CD1c-positive myeloid dendritic cell (primary cell): Measurements from ENCODE around the gene PTPN2.
A peak's percentile ranks its signal among the peaks of the same experiment; 100 is the strongest.
"Not testable (repeated sequence)": the region's sequence is repeated elsewhere in the genome, so short reads cannot be mapped to it uniquely, and the experiment has no call there.

Source experiments
- DNase-seq: peaks from one replicate; pipeline ENCODE4 v3.0.0-alpha.2; 2016; ENCODE audit errors: extremely low spot score

PTPN2 gene

DNA sequence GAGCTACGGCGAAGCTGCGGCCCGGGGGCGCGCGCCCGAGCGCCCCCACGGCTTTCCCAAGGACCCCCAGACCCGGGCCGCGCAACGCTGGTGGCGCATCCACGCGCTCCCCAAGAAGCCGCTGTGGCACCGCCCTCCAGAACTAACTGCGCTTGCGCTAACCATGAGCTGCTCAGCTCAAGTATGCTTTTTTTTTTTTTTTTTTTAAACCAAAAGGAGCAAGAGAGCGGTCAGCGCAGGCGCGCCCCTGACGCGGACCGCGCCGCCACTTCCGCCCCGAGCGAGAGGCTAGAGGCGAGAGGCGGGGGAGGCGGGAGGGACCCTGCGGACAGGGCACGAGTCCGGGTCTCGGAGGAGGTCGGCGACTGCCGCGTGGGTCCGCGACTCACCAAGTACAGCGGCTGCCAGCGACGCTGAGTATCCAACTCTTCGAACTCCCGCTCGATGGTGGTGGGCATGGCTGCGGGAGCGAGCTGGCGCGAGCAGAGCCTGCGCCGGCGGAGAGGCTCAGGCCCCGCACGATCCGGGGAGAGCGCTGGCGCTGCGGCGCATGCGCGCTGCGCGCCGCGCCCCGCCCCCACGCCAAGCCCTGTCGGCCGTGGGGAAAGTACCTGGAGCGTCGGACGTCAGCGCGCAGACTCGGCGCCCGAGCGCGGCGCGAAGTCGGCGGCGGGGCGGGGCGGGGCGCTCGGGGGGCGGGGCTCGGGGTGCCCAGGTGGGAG lies at the start of gene PTPN2:
Gene PTPN2, minus strand, starts transcription at position 554 of the 722 bp plus-strand sequence. Its CDS starts 96 bp downstream, at position 458.
- peak; percentile 97 for DNase-seq

- no peak for DNase-seq
Measured at GRCh38 chr18:12933327-12933726, 49.3 kb upstream of the PTPN2 start.

- no peak for DNase-seq
Measured at GRCh38 chr18:12930908-12931307, 46.9 kb upstream of the PTPN2 start.

GRCh38 chr18:12930376-12930775 lies 46.3 kb upstream of the PTPN2 start:
- no peak for DNase-seq

DNA sequence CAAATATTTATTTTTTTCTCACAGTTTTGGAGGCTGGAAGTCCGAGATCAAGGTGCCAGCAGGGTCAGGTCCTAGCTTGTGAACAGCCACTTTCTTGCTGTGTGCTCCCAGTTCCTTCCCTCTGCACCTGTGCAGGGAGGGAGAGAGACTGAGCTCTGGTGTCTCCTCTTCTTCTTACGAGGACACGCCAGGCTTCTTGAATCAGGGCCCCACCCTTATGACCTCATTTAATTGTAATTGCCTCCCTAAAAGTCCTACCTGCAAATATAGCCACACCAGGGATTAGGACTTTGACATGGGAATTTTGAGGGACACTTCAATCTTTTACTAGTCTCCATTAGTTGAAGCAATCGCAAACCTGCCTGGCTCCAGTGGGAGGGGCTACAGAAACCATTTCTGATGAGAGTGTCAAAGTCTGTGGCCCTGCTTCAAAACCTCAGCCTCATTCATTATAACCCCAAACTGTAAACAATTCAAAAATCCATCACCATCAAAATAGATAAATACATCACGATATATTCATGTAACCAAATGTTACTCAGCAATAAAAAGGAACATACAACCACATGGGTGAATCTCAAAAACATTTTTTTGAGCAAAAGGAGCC lies 45.5 kb upstream of the PTPN2 start:
- no peak for DNase-seq

DNA sequence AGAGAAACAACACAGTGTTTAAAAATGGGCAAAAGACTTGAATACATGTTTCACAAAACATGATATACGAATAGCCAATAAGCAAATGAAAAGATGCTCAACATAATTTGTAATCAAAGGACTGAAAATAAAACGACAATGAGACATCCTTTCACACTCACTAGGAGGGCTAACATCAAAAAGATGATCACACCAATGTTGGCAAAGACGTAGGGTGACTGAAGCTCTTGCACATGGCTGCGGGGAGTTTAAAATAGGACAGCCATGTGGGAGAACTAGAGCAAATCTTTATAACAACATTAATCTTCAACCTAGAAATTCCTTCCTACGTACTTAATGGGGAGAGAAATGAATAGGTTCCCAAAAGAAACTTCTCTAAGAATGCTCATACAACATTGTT lies 44.6 kb upstream of the PTPN2 start:
- DNase-seq: no peak

DNA sequence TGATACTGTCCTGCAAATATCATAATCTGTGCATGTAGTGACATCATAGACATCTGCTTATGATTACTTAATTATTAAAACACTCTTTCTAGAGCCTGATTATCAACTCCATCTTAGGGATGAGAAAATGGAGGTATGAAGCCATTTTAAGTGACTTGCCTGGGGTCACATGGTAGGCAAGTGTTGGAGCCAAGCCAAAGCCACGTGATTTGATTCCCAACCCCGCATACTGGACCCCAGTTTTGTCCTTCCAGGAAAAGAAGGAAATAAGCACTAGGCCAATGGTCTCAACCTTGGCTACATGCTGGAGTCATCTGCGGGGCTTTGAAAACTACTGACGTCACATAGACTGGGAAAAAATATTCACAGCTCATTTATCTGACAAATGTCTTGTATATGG lies 44.2 kb upstream of the PTPN2 start:
- DNase-seq: no peak

- no peak for DNase-seq
Measured at GRCh38 chr18:12924616-12925015, 40.6 kb upstream of the PTPN2 start.

DNA sequence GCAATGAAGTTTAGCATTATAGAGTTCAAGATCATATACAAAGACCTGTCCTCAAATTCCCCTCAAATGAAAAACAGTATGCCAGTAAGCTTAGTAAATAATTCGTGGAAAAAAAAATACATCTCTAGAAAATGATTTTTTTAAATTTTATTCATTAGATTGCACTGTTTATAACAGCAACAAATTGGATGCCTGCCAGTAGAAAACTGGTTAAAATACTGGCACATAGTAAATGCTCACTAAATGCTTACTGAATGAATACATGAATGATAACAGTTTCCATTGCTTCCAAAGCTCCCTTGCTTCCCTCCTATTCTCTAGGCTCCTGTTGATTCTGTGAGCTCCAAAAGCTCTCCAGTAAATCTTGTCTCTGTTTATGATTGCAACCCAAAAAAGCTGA lies 38.2 kb upstream of the PTPN2 start:
- DNase-seq: no peak

- DNase-seq: no peak
Measured at GRCh38 chr18:12921178-12921577, 37.1 kb upstream of the PTPN2 start.

GRCh38 chr18:12911929-12912703 lies 28.1 kb upstream of the PTPN2 start:
- DNase-seq: no peak

- DNase-seq: peak; percentile 60
Measured at GRCh38 chr18:12911025-12911928, 27.2 kb upstream of the PTPN2 start.

DNA sequence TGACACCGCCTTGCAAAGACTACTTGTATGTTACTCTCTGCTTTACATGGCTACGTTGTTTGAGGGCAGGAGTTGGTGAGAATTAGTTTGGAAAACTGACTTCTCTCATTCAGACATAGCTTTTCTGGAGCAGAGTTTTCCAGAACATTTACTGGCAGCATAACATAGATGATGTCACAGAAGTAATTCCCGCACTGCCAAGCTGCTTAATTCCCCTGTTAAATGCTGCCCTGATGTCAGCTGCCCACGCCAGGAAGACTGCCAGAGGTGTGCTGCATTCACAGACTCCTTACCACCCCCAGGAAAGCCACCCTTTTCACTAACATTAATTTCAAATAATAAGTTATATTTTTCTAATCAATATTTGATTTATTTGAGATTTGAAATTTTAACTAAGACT lies 24.7 kb upstream of the PTPN2 start:
- no peak for DNase-seq

GRCh38 chr18:12907258-12907925 lies 23.4 kb upstream of the PTPN2 start:
- no peak for DNase-seq

DNA sequence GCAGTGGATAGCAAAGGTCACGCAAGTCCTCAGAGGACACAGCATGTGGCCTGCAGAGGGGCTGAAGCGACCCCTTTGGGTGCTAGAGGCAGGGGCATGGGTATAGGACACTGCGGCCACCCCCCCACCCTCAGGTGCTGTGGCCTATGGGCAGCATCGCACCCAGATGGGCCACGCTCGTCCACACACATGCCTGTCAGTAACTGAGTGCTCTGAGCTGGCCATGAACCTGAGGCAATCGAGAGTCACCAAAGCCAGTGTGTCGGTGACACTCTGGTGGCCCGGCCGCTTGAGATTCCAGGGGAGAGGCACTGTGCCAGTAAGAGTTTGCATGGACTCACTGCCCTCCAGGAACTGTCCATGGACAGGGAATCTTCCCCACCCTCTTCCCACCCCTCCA lies 22.7 kb upstream of the PTPN2 start:
- no peak for DNase-seq

GRCh38 chr18:12906119-12906518 lies 22.1 kb upstream of the PTPN2 start:
- no peak for DNase-seq

- DNase-seq: peak; percentile 60
Measured at GRCh38 chr18:12904012-12904516, 20.0 kb upstream of the PTPN2 start.

DNA sequence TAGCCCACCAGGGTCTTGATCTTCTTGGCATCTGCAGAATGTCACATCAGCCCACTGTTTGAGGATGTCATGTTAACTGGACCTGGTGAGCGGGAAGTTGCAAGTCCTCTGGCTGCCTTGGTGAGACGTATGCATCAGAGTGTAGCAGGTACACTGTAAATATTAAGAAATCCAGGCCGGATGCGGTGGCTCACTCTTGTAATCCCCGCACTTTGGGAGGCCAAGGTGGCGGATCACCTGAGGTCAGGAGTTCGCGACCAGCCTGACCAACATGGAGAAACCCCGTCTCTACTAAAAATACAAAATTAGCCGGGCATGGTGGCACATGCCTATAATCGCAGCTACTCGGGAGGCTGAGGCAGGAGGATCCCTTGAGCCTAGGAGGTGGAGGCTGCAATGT lies 17.2 kb upstream of the PTPN2 start:
- DNase-seq: not testable (repeated sequence)

DNA sequence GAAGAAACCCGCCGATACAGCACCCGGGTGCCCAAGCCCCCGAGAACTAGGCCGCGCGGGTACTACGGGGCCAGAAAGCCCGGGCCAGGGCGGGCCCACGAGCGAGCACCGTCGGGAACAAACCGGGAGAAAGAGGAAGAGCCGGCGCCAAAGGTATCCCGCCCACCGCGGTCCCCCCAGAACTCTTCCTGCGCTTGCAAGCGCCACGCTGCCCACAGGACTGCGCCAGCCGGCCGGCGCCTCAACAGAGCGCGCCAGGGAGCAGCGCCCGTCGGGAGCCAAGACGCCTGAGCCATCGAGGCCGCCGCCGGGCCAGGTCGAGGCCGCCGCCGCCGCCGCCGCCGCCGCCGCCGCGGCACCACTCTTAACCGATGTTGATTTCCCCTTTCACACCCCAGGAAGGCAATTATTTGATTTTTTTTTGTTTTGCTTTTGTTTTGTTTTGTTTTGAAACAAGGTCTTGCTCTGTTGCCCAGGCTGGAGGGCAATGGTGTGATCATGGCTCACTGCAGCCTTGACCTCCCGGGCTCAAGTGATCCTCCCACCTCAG lies 12.8 kb upstream of the PTPN2 start:
- DNase-seq: not testable (repeated sequence)

DNA sequence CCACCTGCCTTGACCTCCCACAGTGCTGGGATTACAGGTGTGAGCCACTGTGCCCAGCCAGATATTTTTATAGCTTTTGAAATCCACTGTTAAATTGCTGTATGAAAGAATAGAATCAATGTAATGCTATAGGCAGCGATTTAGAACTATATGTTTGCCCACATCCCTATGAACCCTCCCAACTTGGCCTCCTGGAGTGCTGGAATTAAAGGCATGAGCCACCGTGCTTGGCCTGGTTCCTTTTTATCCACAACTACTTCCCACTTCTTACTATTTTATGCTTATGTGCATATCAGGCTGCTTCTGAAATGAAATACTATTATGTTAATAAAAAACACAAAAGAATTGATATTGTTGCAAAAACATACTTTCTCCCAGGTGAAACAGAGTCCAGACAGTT lies 11.6 kb upstream of the PTPN2 start:
- no peak for DNase-seq

DNA sequence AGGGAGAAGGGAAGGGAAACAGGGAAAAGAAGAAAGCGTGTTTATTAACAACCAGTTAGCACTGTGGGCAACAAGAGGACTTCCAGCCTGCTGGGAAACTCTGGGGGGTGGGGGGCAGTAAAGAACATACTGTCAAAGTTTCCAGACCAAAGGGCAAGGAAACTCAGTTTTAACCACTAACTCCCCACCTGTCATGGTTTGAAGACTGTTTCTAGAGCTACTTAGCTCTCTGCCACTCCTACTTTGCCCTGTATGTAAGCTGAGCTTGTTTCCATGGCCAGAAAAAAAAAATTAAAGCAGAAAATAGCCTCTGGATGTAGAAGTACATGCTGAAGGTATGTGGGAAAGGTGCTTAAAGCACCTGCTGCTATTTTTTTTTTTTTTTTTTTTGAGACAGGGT lies 11.0 kb upstream of the PTPN2 start:
- DNase-seq: no peak
